Activated CD4-positive, CD25-positive, alpha-beta regulatory T cell treated with anti-CD3 and anti-CD28 coated beads, Interleukin-2, amount 50 U/mL, for 72 hours (primary cell): Measurements from ENCODE around the gene LRRC75B.
"Not testable (repeated sequence)": the region's sequence is repeated elsewhere in the genome, so short reads cannot be mapped to it uniquely, and the experiment has no call there.

Experiments
- DNase-seq: peaks from one replicate; pipeline ENCODE4 v3.0.0; 2021

The LRRC75B gene

DNA sequence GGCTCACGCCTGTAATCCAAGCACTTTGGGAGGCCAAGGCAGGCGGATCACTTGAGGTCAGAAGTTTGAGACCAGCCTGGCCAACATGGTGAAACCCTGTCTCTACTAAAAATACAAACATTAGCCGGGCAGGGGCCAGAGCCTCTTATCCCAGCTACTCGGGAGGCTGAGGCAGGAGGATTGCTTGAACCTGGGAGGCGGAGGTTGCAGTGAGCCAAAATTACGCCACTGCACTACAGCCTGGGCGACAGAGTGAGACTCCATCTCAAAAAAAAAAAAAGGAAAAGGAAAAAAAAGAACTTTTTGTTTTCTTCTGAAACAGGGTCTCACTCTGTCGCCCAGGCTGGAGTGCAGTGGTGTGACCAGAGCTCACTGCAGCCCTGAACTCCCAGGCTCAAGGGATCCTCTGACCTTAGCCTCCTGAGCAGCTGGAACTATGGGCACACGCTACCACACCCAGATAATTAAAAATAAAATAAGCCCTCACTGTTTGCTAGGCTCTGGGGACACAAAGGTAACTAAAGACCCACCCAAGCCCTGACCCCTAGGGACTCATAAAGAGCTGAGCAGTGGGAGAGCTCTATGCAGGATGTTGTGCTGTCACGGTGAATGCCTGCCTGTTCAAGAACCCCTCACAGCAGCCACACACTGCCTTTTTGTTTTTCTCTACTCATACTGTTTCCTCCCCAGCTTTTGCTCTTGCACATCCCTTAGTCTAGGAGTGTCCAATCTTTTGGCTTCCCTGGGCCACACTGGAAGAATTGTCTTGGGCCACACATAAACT lies 40.2 kb downstream of the LRRC75B start:
- DNase-seq, result not testable (repeated sequence)

GRCh38 chr22:24550902-24551435 lies 41.9 kb downstream of the LRRC75B start:
- DNase-seq, result no peak

- DNase-seq, result no peak
Measured at GRCh38 chr22:24550028-24550901, 42.6 kb downstream of the LRRC75B start.

DNA sequence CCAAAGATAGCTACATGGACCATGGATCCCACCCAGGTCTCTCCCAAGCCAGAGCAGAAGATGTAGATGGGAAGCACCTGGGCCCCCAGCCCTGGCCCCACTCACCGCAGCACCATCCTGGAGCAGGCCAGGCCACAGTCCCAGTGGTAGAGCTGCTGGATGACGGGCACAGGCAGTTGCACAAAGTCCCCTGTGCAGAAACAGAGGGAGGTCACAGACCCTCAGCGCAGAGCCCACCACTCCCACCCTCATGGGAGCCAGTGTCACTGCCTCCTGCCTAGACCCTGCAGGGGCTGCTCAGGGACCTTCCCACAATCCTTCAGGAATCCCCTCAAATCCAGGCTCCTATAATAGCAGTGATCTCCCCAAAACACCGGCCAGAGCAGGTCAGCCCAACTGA lies 44.1 kb downstream of the LRRC75B start:
- no peak for DNase-seq

DNA sequence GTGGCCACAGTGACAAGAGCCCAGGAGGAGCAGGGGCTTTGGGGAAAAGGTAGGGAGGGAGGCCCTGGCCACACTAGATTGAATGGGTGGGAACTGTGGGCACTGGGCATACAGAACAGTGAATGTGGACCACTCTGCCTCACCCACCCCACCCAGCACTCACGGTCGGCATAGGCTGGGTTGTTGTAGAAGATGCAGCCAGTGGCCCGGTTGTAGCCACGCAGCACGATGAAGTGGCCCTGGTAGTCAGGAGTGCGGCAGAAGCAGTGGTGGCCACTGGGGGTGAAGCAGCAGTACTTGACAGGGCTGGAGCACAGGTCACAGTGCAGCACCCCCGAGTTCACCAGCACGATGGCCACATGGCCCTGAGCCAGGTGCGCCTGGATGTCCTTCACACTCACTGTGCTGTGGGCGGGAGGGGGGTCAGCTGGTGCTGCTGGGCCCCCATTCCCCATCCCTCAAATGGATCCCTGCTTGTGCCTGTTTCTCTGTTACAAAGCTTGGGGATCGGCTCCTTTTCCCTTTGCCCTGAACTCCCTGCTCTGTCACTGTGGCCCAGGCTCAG lies 49.1 kb downstream of the LRRC75B start:
- no peak for DNase-seq

DNA sequence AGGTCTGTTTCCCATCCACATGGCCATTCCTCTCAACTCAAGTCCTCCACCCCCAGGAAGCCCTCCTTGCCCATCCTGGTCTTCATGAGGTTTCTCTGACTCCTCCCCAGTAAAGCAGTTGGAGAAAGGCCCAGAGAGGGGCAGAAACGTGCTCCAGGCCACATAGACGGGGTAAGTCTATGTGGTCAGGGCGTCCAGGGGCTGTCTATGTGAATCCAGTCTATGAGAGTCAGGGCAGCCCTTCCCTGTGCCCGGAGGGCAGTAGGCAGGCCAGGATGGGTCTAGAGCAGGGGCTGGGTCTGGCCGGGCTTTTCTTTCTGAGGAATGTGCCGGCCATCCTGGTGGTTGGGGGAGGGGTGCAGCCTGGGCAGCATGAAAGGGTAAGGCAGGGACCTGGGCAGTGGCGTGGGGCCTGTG lies 49.7 kb downstream of the LRRC75B start:
- DNase-seq, result no peak

- no peak for DNase-seq
Measured at GRCh38 chr22:24542641-24543040, 50.2 kb downstream of the LRRC75B start.

DNA sequence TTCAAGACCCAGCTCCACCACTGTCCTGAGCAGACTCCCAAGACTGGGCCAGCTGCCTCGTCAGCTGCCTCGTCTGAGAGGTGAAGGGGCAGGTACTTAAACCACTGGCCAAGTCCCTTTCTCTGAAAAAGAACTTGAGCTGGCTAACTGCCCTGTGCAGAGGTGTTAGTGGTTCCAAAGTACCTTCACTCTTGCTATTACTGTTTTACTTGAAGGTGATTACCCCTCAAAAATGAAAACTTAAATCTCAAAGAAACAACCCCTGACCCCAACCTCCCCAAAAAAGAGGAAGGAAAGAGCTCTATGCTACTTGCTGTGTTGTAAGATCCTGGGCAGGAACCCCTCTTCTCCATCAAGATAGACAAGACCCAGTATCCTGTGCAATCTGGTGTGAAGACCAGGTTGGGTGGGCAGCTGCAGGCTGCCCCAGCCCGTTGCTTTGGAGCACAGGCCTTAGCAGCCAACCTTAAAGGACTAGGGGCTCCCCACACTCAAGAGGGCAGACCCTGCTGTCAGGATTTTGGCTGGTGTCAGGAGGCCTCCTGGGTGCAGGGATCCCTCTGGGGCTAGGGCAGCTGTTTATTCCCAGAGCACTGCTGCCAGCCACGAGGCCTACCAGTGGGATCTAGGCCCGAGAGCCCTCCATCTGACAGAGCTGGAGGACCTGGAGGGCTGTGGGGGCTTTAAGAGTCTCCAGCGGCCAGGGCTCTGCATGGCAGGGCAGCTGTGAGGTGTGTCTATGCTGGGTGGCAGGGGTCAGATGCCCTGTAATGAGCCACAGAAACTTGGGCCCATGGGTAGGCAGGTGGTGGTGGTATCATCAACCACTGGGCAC lies 51.0 kb downstream of the LRRC75B start:
- DNase-seq, result no peak

DNA sequence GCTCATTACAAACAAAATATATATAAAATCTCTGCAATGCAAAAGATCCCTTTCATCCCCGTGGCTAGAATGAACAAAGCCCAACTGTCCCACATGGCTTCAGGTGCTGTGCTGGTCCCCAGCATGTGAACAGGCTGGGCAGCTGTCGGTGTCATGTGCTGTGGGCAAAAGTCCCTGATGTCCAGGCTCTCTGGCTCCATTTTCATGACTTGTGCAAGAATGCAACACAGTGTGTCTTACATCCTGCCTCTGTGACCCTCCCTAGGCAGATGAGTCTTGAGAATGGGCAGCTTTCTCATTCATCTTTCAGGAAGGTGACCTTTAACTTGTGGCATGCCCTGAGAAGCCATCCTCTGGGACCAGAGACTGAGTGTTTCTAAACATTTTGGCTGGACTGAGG lies 52.4 kb downstream of the LRRC75B start:
- no peak for DNase-seq

DNA sequence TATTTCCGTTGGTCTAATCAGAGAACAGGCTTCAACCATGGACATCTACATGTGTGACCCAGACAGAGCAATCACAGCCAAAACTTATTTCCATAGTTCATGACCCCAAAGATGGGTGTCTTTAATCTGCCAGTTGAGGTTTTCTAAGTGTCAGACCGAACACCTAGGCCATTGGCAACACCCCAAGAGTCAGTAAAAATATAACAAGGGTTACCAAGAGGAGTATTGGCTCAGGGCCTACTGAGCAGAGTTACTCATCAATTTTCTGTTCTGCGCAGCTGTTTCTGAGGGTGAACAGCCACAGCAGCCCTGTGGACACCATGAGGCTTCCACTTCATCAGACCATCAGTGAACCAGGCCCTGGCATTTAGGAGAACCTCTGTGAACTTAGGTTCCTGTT lies 56.8 kb downstream of the LRRC75B start:
- DNase-seq, result no peak
